Bronchial epithelial cell (primary cell): ENCODE measurements around the gene CPLX1. TPM values are rescaled to one million over a fixed set of nuclear protein-coding genes. Genes with fewer than 3 reads are reported as not detected.

Source experiments
- DNase-seq: peaks from one replicate; pipeline ENCODE4 v3.0.0-alpha.2; 2010; ENCODE audit warnings: low read depth
- FAIRE-seq: peaks from 2 replicates; lab custom pipeline; 2011; peaks lifted over from hg19 to GRCh38; lab: Jason Lieb, UNC
- H3K27me3 ChIP-seq: 2 replicates; pipeline ENCODE4 v1.5.1; 2011; ENCODE audit warnings: low read length; ENCODE audit not compliant: control insufficient read depth, insufficient read depth
- H3K36me3 ChIP-seq: 2 replicates; pipeline ENCODE4 v1.5.1; 2011; ENCODE audit warnings: low read length; ENCODE audit not compliant: control insufficient read depth, insufficient read depth
- H3K4me3 ChIP-seq: 2 replicates; pipeline ENCODE4 v1.5.1; 2011; ENCODE audit warnings: mild to moderate bottlenecking, low read depth, low read length, control low read depth
- CTCF ChIP-seq: IDR thresholded peaks from 2 replicates; pipeline ENCODE4 v1.5.1; 2011; ENCODE audit warnings: mild to moderate bottlenecking, moderate library complexity, low read length, control low read depth, inconsistent platforms; ENCODE audit not compliant: insufficient read depth, severe bottlenecking
- total RNA-seq: library from RNA; depleted of rRNA; stranded (reverse); fragments of >200 nt; gene quantifications from 2 replicates; pipeline ENCODE4 v1.2.1, GENCODE V29; 2014

Gene CPLX1
- total RNA-seq, 1 donor from 2014 or later, result not detected

DNA sequence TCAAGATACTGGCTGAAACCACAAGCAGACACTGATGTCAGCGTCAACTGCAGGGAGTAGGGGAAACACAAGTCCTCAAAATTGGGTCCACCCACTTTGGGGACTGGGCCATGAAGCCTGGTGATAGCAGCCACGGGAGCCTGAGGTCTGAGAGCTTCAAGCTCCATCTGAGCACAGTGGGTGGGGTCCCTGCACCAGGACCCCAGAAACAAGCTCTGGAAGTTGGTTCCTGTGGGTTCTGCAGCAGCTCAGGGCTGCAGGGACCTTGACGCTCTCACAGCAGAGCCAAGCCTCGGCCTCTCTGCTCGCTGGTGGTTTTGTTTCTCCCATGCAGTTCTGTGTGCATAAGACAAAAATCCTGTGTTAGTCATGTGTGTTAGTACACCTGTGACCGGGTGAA is 54.5 kb downstream of the CPLX1 start:
- Histone ChIP-seq H3K36me3 (peaks cover 21% of the 10 kb centered on the region), H3K4me3 (no peak overlapping the region), H3K27me3 (no peaks in the 10 kb centered on the region)
- DNase-seq, result no peak
- no peak for TF ChIP-seq CTCF
- FAIRE-seq, result no peak

GRCh38 chr4:770022-770421 is 55.9 kb downstream of the CPLX1 start:
- H3K4me3 ChIP-seq, result no peak overlapping the region
- no peak for FAIRE-seq
- peaks cover 16% of the 10 kb centered on the region for H3K36me3 ChIP-seq
- no peak for TF ChIP-seq CTCF
- no peak for DNase-seq
- no peaks in the 10 kb centered on the region for H3K27me3 ChIP-seq

GRCh38 chr4:769511-769910 is 56.4 kb downstream of the CPLX1 start:
- DNase-seq, result no peak
- Histone ChIP-seq H3K4me3 (no peak overlapping the region), H3K27me3 (no peaks in the 10 kb centered on the region), H3K36me3 (peaks cover 16% of the 10 kb centered on the region)
- no peak for TF ChIP-seq CTCF
- no peak for FAIRE-seq

GRCh38 chr4:768995-769394 is 56.9 kb downstream of the CPLX1 start:
- DNase-seq, result no peak
- Histone ChIP-seq H3K4me3 (no peak overlapping the region), H3K27me3 (no peaks in the 10 kb centered on the region), H3K36me3 (peaks cover 16% of the 10 kb centered on the region)
- FAIRE-seq, result no peak
- TF ChIP-seq CTCF, result no peak

DNA sequence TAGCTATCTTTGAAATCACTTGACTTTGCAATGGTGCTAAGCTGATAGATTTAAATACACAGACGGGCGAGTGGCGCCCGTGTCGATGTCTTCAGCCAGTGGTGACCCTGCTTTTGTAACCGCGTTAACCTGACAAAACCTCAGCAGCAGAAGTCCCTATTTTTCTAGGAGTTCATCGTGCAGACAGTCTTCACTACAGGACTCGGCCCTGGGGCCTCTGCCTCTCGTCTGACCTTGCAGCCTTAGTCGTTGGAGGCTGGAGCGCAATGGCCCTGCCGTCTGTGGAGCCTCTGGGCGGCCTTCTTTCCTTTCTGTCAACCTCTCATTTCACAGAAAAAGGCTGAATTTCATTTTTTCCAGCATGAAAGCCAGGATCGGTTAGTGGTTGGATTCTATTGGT is 57.9 kb downstream of the CPLX1 start:
- FAIRE-seq, result no peak

More for the DNA sequence above, 57.9 kb downstream of the CPLX1 start:
- no peak for TF ChIP-seq CTCF
- no peak overlapping the region for H3K4me3 ChIP-seq
- no peaks in the 10 kb centered on the region for H3K27me3 ChIP-seq
- DNase-seq, result no peak
- peaks cover 16% of the 10 kb centered on the region for H3K36me3 ChIP-seq
